ENCODE measurements around the gene HLX.

HLX gene

DNA sequence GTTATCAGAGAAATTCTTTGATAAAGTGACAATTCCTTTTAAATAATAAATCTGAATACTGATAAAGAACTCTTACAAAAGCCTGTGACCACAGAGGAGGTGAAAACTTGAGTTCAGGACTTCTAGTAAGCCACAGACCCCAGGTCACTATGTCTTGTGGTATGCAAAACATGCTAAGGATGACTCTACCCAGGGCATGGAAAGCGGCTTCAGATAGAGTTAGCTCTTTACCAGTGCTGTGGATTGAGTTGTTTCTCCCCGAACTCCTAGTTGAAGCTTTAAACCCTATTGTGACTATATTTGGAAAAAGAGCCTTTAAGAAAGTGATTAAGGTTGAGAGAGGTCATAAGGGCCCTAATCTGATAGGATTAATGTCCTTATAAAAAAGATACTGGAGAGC lies 42.3 kb downstream of the HLX start:
- no peak overlapping the region for H3K27ac ChIP-seq
- in situ Hi-C loops (cut with HindIII; ENCODE audit: low pct_ligation_motif_present, low sequenced_read_pairs), result no loop called here
- TF ChIP-seq, protein P1, sequence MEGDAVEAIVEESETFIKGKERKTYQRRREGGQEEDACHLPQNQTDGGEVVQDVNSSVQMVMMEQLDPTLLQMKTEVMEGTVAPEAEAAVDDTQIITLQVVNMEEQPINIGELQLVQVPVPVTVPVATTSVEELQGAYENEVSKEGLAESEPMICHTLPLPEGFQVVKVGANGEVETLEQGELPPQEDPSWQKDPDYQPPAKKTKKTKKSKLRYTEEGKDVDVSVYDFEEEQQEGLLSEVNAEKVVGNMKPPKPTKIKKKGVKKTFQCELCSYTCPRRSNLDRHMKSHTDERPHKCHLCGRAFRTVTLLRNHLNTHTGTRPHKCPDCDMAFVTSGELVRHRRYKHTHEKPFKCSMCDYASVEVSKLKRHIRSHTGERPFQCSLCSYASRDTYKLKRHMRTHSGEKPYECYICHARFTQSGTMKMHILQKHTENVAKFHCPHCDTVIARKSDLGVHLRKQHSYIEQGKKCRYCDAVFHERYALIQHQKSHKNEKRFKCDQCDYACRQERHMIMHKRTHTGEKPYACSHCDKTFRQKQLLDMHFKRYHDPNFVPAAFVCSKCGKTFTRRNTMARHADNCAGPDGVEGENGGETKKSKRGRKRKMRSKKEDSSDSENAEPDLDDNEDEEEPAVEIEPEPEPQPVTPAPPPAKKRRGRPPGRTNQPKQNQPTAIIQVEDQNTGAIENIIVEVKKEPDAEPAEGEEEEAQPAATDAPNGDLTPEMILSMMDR (IDR thresholded peaks at IDR 0.05; ENCODE audit: low read depth, low read length, missing control alignments), result no peak
- no peak for DNase-seq
- no peaks in the 10 kb centered on the region for H3K27me3 ChIP-seq (replicated peaks)
- H3K4me3 ChIP-seq (ENCODE audit: low read depth, low read length), result no peak overlapping the region
- H3K36me3 ChIP-seq (replicated peaks), result no peaks in the 10 kb centered on the region

DNA sequence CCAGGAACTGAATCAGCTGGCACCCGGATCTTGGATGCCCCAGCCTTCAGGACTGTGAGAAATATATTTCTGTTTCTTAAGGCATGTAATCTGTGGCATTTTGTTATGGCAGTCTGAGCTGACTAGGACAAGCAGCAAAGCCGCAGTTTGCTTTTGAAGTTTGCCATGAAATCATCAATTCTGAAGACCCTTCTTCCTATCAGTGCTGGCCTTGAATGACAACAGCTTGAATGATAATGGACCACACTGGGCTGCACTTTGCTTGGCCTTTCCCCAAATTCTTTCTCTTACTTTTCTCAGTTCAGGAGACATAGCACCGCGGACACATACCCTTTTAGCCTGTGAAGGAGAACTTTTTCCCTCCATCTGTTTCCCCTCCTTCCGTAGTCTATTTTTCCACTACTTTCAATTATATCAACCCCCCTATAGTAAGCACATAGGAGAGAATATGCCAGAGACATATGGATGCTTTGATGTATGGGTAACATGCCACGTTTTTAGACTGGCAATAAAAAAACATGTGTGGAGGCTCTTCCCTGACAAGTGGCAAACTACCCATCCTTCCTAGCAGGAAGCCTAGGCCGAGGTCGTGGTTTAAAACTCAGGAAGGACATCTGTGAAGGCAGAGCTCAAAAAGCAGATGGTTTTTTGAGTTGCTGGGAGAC lies 42.9 kb downstream of the HLX start:
- in situ Hi-C loops (cut with HindIII; ENCODE audit: low pct_ligation_motif_present, low sequenced_read_pairs), result no loop called here
- Histone ChIP-seq H3K27me3 (replicated peaks) (no peaks in the 10 kb centered on the region), H3K4me3 (ENCODE audit: low read depth, low read length) (no peak overlapping the region), H3K36me3 (replicated peaks) (no peaks in the 10 kb centered on the region), H3K27ac (no peak overlapping the region)
- no peak for DNase-seq
- TF ChIP-seq, protein P1 (IDR thresholded peaks at IDR 0.05; ENCODE audit: low read depth, low read length, missing control alignments), result no peak

DNA sequence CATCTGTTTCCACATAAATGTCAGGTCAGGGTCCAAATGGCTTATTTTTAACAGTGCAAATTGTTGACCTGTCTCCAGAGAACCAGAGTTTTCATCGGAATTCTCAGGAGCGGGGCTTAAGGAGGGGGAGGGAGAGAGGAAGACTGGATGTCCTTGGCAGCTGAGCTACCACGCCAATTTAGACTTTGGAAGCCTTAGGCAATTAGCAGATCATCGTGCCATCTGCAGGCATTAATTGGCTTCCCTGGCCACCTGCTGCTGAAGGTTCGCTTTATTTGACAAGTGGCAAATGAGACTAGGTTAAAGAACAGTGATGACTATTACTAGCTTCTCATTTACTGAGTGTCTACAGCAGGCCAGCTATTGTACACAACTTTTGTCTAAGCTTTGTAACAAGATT lies 43.7 kb downstream of the HLX start:
- no peaks in the 10 kb centered on the region for H3K36me3 ChIP-seq (replicated peaks)
- in situ Hi-C loops (cut with HindIII; ENCODE audit: low pct_ligation_motif_present, low sequenced_read_pairs), result no loop called here
- H3K27ac ChIP-seq, result no peak overlapping the region
- no peak for DNase-seq
- TF ChIP-seq, protein P1 (IDR thresholded peaks at IDR 0.05; ENCODE audit: low read depth, low read length, missing control alignments), result no peak
- no peak overlapping the region for H3K4me3 ChIP-seq (ENCODE audit: low read depth, low read length)
- no peaks in the 10 kb centered on the region for H3K27me3 ChIP-seq (replicated peaks)

DNA sequence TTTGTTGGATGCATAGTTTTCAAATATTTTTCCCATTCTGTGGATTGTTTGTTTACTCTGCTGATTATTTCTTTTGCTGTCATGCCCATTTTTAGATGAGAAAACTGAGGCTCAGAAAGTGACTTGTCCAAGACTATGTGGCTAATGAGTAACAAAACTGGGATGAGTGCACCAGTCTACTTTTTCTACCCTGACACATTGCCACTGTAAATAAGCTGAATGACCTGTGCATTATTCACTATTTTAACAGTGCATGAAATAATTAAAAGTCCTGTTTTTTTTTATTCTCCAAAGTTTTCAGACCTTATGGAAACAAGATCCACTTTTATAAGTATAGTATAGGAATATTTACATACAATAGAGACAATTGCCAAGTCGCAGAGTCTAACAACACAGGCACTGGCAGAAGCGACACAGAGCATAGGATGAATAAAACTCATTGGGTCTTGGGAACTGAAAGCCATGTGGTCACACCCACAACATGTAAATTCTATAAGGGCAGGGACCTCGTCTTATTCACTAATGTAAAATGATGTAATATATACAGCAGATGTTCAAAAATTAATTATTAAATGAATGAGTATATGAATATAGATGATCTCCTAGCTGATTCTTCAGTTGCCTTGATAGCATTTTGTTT lies 45.2 kb downstream of the HLX start:
- Histone ChIP-seq H3K27me3 (replicated peaks) (no peaks in the 10 kb centered on the region), H3K36me3 (replicated peaks) (no peaks in the 10 kb centered on the region), H3K27ac (no peak overlapping the region), H3K4me3 (ENCODE audit: low read depth, low read length) (no peak overlapping the region)
- TF ChIP-seq, protein P1 (IDR thresholded peaks at IDR 0.05; ENCODE audit: low read depth, low read length, missing control alignments), result no peak
- DNase-seq, result no peak
- in situ Hi-C loops (cut with HindIII; ENCODE audit: low pct_ligation_motif_present, low sequenced_read_pairs), result no loop called here

DNA sequence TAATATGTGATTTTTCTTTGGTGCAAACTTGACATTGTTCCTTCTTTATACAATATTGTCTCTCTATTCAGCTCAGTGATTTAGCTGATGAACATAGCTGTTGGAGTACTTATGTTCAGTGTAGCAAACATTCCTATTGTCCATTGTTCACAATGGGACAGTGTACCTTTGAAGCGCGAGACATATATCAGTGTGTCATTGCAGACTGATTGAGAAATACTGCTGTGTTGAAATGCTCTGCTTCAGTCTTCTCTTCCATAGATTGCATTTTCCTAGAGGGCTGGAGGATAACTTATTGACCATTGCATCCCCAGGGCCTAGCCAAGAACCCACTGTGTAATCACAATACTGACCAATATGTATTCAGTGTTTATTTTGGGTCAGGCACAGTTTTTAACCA lies 46.5 kb downstream of the HLX start:
- DNase-seq, result no peak
- no peaks in the 10 kb centered on the region for H3K27me3 ChIP-seq (replicated peaks)
- no peak overlapping the region for H3K27ac ChIP-seq
- in situ Hi-C loops (cut with HindIII; ENCODE audit: low pct_ligation_motif_present, low sequenced_read_pairs), result no loop called here
- no peak overlapping the region for H3K4me3 ChIP-seq (ENCODE audit: low read depth, low read length)
- TF ChIP-seq, protein P1 (IDR thresholded peaks at IDR 0.05; ENCODE audit: low read depth, low read length, missing control alignments), result no peak
- no peaks in the 10 kb centered on the region for H3K36me3 ChIP-seq (replicated peaks)

Data from brain microvascular endothelial cell (primary cell).